Activated CD8-positive, alpha-beta memory T cell treated with anti-CD3 and anti-CD28 coated beads, Interleukin-2, amount 50 U/mL, for 48 hours (primary cell): ENCODE data around the gene SLC22A23.

Experiments used
- DNase-seq: peaks from one replicate; pipeline ENCODE4 v3.0.0-alpha.2; 2020

The SLC22A23 gene

DNA sequence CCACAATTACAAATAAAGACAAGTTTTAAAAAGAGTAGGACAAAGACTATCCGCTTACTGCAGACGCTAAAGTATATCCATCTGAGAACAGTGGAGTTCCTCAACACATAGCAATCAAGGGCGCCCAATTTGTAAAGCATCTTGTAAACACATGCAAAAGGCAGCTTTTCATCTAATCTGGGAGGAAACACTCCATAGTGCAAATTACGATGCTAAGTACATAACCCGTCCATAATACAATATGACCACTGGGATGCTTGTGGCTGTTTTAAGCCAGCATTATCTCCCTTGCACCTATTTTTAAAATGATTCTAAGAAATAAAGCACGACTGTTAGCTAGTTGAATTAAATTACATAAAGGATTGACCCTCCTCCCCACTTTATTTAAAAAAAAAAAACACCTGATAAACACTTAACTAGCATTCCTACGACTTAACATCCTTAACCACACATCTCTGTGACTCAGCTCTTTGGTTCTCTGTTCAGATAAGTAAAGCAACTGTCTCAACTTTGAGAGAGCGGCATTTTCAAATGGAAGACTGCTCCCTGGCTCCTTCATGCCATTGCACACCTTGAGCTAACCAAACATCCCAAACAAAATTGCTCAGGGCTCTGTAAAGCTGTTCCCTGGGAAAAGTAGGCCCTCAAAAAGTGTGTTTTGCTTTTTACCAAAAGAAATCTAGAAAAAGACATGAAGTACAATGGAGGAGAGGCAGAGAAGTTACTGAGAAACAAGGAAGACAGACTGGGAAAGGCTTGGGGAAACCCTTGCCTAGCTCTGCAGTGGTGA lies 14.2 kb downstream of the SLC22A23 start:
- no peak for DNase-seq

- DNase-seq = no peak
Observed at GRCh38 chr6:3440911-3441310, 15.9 kb downstream of the SLC22A23 start.

DNA sequence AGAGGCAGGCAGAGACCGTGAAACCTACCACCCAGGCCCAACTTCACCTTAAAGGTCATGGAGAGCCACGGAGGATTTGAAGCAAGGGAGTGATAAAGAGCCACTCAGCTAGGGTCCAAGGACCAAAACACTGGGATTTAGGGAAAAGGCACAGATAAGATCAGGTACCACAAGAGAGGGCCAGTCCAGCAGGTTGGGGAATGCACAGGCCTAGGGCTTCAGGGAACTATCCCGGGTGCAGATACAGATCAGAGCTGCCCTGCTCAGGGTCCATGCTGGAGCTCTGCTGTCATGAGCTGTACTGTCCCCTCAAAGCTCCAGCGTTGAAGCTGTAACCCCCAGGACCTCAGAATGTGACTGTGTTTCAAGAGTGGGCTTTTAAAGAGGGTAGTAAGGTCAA lies 16.9 kb downstream of the SLC22A23 start:
- no peak for DNase-seq

GRCh38 chr6:3438190-3439167 lies 18.4 kb downstream of the SLC22A23 start:
- no peak for DNase-seq

DNA sequence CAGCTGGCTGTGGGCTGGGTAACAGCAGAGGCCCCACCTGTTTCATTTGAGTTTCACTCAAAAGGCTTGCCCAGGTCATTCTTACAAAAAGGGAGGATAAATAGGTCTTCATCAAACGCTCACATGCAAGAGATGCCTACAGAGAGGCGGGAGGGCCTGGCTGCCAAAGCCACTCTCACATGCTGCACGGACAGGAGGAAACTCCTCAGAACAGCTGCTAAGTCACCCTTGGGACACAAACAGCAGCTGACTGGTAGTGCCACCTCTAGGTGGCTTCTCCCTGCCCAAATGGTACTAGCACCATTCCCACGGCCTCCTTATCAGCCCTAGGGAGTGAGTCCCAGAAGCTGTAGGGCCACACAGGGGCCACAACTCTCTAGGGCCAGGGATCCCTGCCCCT lies 23.8 kb downstream of the SLC22A23 start:
- no peak for DNase-seq

DNA sequence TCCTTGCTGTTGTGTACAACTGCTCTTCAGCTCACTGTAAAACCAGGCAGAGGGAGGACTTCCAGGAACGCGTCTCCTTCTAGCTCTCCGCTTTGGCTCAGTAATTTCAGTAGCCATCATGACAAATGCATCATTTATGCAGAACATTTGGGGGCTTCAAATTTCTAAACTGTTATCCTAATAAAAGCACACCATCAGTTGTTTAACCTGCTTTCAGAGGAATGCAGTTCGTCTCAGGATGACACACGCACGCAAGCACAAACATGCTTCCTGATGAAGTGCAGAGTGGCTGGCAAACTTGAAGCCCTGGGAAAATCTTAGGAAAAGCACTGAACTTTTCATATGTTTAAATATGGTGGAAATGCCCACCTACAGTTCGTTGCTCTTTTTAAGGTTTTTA lies 24.4 kb downstream of the SLC22A23 start:
- no peak for DNase-seq

GRCh38 chr6:3431994-3432393 lies 24.9 kb downstream of the SLC22A23 start:
- no peak for DNase-seq

- DNase-seq = no peak
Observed at GRCh38 chr6:3429211-3429610, 27.6 kb downstream of the SLC22A23 start.

- DNase-seq = no peak
Observed at GRCh38 chr6:3428700-3429099, 28.1 kb downstream of the SLC22A23 start.

DNA sequence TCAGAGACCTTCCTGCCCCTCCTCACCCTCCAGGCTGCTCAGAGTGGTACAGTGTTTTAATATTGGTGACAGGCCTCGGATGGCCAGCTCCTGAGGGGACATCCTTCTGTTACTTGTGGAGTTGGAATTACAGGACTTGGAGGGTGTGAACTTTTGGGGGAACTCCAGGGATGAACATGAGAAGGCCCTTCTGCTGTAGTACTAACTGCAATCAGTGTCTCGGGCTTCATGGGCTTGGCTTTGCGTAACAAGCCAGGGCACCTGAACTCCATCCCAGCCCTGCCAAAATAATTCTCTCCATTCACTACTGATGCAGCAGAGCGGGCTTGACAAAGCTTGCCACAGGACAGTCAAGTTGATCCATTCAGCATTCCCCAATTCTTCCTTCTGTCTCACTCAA lies 28.6 kb downstream of the SLC22A23 start:
- DNase-seq = no peak

DNA sequence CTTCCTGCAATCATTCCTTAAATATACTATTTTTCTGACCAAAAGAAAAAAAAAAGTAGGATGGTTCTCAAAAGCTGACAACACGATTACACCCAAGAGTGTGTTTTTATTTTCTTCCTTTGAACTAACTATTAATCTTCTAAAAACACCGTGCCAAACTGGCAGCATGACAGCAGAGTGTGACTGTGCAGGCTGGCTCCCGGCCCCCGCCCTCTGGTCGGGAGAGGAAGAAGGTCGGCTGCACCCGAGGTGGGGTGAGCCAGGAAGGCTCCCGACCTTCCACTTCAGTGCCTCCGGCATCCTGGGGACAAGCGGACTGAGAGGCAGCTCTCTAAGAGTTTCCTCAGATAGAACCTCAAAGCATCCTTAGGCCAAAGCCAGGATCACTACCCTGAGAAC lies 29.2 kb downstream of the SLC22A23 start:
- DNase-seq = no peak

DNA sequence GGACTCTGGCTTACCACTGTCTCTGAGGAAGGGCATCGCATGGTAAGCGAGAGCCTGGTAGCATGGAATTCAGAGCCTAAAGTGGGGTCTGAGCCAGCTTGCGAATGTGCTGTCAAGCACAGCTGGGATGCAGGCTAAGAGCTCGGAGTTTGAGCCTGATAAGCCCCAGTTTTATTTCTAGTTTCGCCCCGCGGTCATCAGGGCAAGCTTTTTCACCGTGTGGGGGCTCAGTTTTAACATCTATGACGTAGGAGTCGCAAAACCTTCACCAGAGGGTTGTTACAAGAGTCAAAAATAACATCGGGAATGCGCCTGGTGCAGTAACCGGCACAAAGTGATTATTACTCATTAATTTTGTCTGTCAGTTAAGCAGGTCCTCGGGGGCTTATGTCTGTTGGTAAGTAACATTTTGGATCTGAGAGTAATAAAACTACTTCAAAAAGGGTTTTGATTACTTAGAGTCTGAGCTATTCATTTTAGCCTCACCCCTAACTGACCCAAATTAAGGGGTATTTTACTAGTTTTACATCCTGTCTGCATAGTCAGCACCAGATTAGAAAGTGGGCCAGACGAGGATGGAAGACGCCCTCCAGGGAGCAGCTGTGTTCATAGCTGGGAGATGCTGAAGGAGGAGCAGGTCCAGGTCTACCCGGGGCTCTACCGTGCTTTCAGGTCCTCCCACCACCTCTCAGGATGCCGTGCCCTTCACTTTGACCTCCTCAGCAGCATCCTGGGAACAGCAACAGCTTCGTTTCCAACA lies 29.7 kb downstream of the SLC22A23 start:
- no peak for DNase-seq

DNA sequence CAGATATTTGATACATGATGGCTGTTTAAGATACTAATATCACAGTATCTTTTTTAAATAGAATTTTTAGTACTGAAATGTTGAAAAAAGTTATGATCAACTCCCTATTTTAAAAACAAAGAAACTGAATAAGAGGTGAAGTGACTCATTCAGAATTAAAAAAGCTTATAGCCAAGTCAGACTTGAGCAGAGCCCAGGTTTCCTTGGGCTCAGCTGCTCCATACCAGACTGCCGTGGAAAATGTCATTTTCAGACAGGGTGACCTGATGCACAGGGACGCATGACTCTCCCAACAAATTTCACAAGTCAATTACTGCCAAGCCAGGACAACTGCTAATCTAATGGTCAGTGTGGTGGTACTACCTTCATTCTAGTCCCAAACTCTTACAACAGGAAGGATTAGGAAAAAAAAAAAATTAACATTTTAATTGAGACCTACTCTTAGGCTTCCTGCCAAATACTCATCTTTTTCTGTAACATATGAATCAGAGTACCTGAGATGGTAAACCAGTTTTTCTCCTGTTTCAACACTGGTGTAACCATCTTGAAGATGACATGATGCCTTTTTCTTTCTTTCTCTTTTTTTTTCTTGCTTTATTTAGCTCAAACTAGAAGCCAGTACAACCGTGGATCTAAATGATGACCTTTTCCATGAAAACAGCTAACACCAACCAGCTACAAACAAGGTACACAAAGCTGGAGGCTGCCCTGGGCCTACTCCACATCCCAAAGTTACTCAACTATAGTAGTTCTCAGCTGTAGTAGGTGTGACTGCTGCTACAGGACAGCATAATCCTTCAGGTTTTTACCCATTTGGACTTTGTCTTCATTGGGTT lies 30.5 kb downstream of the SLC22A23 start:
- DNase-seq = no peak

GRCh38 chr6:3425574-3425973 lies 31.3 kb downstream of the SLC22A23 start:
- no peak for DNase-seq

GRCh38 chr6:3424185-3424927 lies 32.5 kb downstream of the SLC22A23 start:
- DNase-seq = no peak

- DNase-seq = no peak
Observed at GRCh38 chr6:3423439-3424184, 33.2 kb downstream of the SLC22A23 start.

- no peak for DNase-seq
Observed at GRCh38 chr6:3422435-3423070, 34.3 kb downstream of the SLC22A23 start.

DNA sequence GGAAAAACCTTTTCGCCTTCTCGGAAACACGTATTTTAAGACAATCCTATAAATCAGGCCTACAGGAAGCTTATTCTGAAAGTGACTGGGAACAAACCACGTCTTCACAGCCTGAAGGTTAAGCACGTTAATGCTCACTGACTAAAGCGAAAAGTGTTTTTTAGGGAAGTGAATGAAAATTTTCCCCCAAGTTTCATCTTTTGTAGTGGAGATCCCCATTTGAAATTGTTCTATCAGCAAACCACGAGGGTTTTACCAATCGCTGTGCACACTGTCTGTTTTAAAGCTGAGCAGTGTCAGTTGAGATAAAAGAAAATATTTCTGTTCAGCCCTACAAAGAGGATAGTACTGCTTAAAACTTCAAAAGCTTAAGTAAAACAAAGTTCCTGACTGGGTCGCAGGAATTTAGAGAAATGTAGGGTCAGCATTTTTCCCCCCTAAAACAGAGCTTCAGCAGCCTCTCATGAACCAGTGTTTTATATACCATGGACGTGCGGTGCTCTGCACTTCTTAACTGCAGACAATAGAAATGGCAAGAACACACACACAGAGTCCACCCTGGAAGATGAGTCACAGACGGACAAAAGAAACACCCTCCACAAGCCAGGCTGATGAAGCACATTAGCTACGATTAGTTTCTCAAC lies 34.9 kb downstream of the SLC22A23 start:
- no peak for DNase-seq

DNA sequence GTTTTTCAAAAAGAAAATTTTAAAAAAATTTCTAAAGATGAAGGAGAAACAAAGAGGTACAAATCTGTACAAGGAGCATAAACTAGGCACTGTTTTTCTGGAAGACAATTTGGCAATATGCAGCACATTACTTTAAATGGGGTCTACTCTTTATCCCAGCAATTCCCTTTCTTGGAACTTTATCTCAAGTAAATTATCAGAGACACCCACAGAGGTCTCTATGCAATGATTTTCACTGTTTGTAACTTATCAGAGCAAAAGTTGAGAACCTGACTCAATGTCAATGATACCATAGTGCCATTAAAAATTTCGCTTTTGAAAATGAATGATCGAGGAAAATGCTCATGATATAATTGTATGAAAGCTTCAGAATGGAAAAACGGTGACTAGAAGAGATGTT lies 35.7 kb downstream of the SLC22A23 start:
- DNase-seq = no peak
